IMR-90 (cell line): ENCODE measurements around the gene GPR173. TPM values are rescaled to one million over a fixed set of nuclear protein-coding genes. Genes with fewer than 3 reads are reported as not detected.

Source experiments
- ATAC-seq: fragments of 200-7000 bp; cut with Tn5 transposase; 2 replicates; pipeline ENCODE4 v1.9.1; 2020; ENCODE audit warnings: low read depth, mild to moderate bottlenecking, moderate library complexity
- BruUV-seq: library from RNA; stranded (reverse); fragments of 400-500 nt; replicated peaks from 2 replicates; lab custom pipeline; 2021; lab: Mats Ljungman, UMichigan
- CTCF ChIA-PET: fragments of 300-600 bp; formaldehyde crosslinking; extraction: SDS; loops from one replicate; lab custom pipeline; 2021; ENCODE audit warnings: antibody characterized with exemption; lab: Yijun Ruan, JAX
- POLR2A ChIA-PET: fragments of 300-600 bp; sonication (Branson Sonifier 250); formaldehyde crosslinking; loops from one replicate; lab custom pipeline; 2022; ENCODE audit warnings: antibody characterized with exemption; ENCODE audit not compliant: unreplicated experiment; lab: Charles Lee
- DNase-seq: peaks from one replicate; pipeline ENCODE4 v3.0.0; 2013
- H2AFZ ChIP-seq: replicated peaks from 2 replicates; pipeline ENCODE3; 2013; ENCODE audit warnings: low read length, mild to moderate bottlenecking; ENCODE audit not compliant: poor library complexity
- H2AK5ac ChIP-seq: 2 replicates; pipeline ENCODE4 v1.6.1; 2013; ENCODE audit warnings: low read depth, low read length, inconsistent platforms
- H2AK9ac ChIP-seq: replicated peaks from 2 replicates; pipeline ENCODE3; 2013; ENCODE audit warnings: mild to moderate bottlenecking, low read depth, low read length, moderate library complexity; ENCODE audit not compliant: poor library complexity
- H2BK120ac ChIP-seq: 2 replicates; pipeline ENCODE4 v1.6.1; 2013; ENCODE audit warnings: low read depth, low read length, inconsistent platforms
- H2BK15ac ChIP-seq: 3 replicates; pipeline ENCODE4 v1.6.1; 2013; ENCODE audit warnings: low read depth, low read length, inconsistent platforms
- H2BK20ac ChIP-seq: 2 replicates; pipeline ENCODE4 v1.6.1; 2013; ENCODE audit warnings: low read depth, mild to moderate bottlenecking, inconsistent platforms, low read length, moderate library complexity
- H2BK5ac ChIP-seq: 2 replicates; pipeline ENCODE4 v1.6.1; 2013; ENCODE audit warnings: mild to moderate bottlenecking, low read depth, low read length, inconsistent platforms; ENCODE audit not compliant: poor library complexity, severe bottlenecking
- H3K14ac ChIP-seq: replicated peaks from 2 replicates; pipeline ENCODE4 v1.6.1; 2013; ENCODE audit warnings: low read depth, low read length, inconsistent platforms
- H3K18ac ChIP-seq: 2 replicates; pipeline ENCODE4 v1.6.1; 2013; ENCODE audit warnings: low read depth, low read length, control low read depth
- H3K23ac ChIP-seq: 2 replicates; pipeline ENCODE4 v1.6.1; 2013; ENCODE audit warnings: low read depth, low read length, inconsistent platforms
- H3K27ac ChIP-seq: 2 replicates; pipeline ENCODE4 v1.5.1; 2013; ENCODE audit warnings: mild to moderate bottlenecking, control low read depth, low read length; ENCODE audit not compliant: insufficient read depth
- H3K27me3 ChIP-seq: 2 replicates; pipeline ENCODE4 v1.6.1; 2013; ENCODE audit warnings: low read length; ENCODE audit not compliant: control insufficient read depth, insufficient read depth
- H3K36me3 ChIP-seq: 2 replicates; pipeline ENCODE4 v1.6.1; 2013; ENCODE audit warnings: low read length, mixed read lengths; ENCODE audit not compliant: control insufficient read depth, insufficient read depth
- H3K4ac ChIP-seq: 2 replicates; pipeline ENCODE4 v1.6.1; 2013; ENCODE audit warnings: low read depth, low read length, inconsistent platforms
- H3K4me1 ChIP-seq: 2 replicates; pipeline ENCODE4 v1.6.1; 2013; ENCODE audit warnings: low read length, mixed read lengths; ENCODE audit not compliant: control insufficient read depth, insufficient read depth
- H3K4me2 ChIP-seq: 2 replicates; pipeline ENCODE4 v1.6.1; 2013; ENCODE audit warnings: low read depth, mild to moderate bottlenecking, control low read depth, low read length, moderate library complexity
- H3K4me3 ChIP-seq: 2 replicates; pipeline ENCODE4 v1.5.1; 2013; ENCODE audit warnings: low read depth, mild to moderate bottlenecking, control low read depth, low read length, moderate library complexity; ENCODE audit not compliant: insufficient read depth
- H3K56ac ChIP-seq: 2 replicates; pipeline ENCODE4 v1.6.1; 2013; ENCODE audit warnings: low read length, inconsistent platforms; ENCODE audit not compliant: insufficient read depth; ENCODE audit errors: extremely low read depth
- H3K79me1 ChIP-seq, 2 experiments: 2 replicates each; pipeline ENCODE4 v1.6.1; 2013; ENCODE audit warnings: low read length in 2 of 2, inconsistent platforms in 1 of 2, low read depth in 1 of 2
- H3K9ac ChIP-seq: 2 replicates; pipeline ENCODE4 v1.6.1; 2013; ENCODE audit warnings: low read depth, low read length, control low read depth
- H3K9me1 ChIP-seq: 2 replicates; pipeline ENCODE4 v1.6.1; 2013; ENCODE audit warnings: low read length, inconsistent platforms; ENCODE audit not compliant: insufficient read depth
- H3K9me3 ChIP-seq: 2 replicates; pipeline ENCODE4 v1.6.1; 2013; ENCODE audit warnings: low read length; ENCODE audit not compliant: control insufficient read depth, insufficient read depth
- H4K20me1 ChIP-seq: 2 replicates; pipeline ENCODE4 v1.6.1; 2013; ENCODE audit warnings: low read length, inconsistent platforms; ENCODE audit not compliant: insufficient read depth
- H4K5ac ChIP-seq: 2 replicates; pipeline ENCODE4 v1.6.1; 2013; ENCODE audit warnings: mild to moderate bottlenecking, low read depth, low read length, control low read depth
- H4K8ac ChIP-seq, 2 experiments: 2 replicates each; pipeline ENCODE4 v1.6.1; 2013; ENCODE audit warnings: low read depth in 2 of 2, low read length in 2 of 2, control low read depth in 1 of 2, inconsistent platforms in 1 of 2
- H4K91ac ChIP-seq: 2 replicates; pipeline ENCODE4 v1.6.1; 2013; ENCODE audit warnings: low read depth, low read length, inconsistent platforms; ENCODE audit not compliant: insufficient read depth
- CTCF ChIP-seq: conservative IDR thresholded peaks from 2 replicates; pipeline ENCODE4 v1.5.1; 2012; ENCODE audit warnings: mild to moderate bottlenecking, low read depth, low read length, improper control_type of control experiment
- MAZ ChIP-seq: IDR thresholded peaks from 2 replicates; pipeline ENCODE4 v1.6.1; 2012; ENCODE audit warnings: low read depth, mild to moderate bottlenecking, low read length, improper control_type of control experiment, moderate library complexity, borderline replicate concordance
- RAD21 ChIP-seq: IDR thresholded peaks from 2 replicates; pipeline ENCODE4 v1.6.1; 2012; ENCODE audit warnings: low read length, improper control_type of control experiment
- SMC3 ChIP-seq: fragments of 150-350 bp; IDR thresholded peaks from 2 replicates; pipeline ENCODE4 v1.6.1; 2016; ENCODE audit warnings: low read depth, mild to moderate bottlenecking, antibody characterized with exemption, low read length, moderate library complexity
- USF2 ChIP-seq: fragments of 150-350 bp; IDR thresholded peaks from 2 replicates; pipeline ENCODE4 v1.6.1; 2017; ENCODE audit warnings: mild to moderate bottlenecking, antibody characterized with exemption, low read length, low read depth
- WGBS, 2 experiments: methylation state at CpG; one replicate each; pipeline versions ENCODE4 v1.1.5 to v1.1.7; 2013; ENCODE audit warnings: missing lambda C conversion rate in 2 of 2; ENCODE audit not compliant: insufficient read length in 1 of 2; ENCODE audit errors: extremely low coverage in 2 of 2; 5-methylcytosine and 5-hydroxymethylcytosine counted together
- dilution Hi-C: fragments of 300-500 bp; cut with HindIII; formaldehyde crosslinking; loops from one replicate; pipeline ENCODE4 v1.14.3; 2018; ENCODE audit warnings: low sequenced_read_pairs; ENCODE audit not compliant: unreplicated experiment
- in situ Hi-C: fragments of 300-500 bp; cut with MboI; formaldehyde crosslinking; loops from 3 replicates; pipeline ENCODE4 v1.14.3; 2019; ENCODE audit warnings: low sequenced_read_pairs, inconsistent platforms, mixed read lengths
- intact Hi-C: fragments of 100-400 bp; cut with micrococcal nuclease; formaldehyde crosslinking; loops from 2 replicates; pipeline ENCODE4 v1.10.0; 2022
- polyA plus RNA-seq, 3 experiments: library from polyadenylated mRNA; depleted of rRNA; stranded (reverse); fragments of >200 nt; gene quantifications; 2 replicates each; pipeline ENCODE4 v1.2.3, GENCODE V29; 2012; ENCODE audit warnings: low replicate concordance in 1 of 3
- total RNA-seq: library from RNA; depleted of rRNA; stranded (reverse); fragments of >200 nt; gene quantifications from 2 replicates; pipeline ENCODE4 v1.2.3, GENCODE V29; 2012

GPR173 gene
- total and polyA plus RNA-seq, 2 of the 4 experiments (the other 2 are of a cell fraction) = 0.90 to 6.1 TPM

- dilution Hi-C loops (no loop called here), intact Hi-C loops (loop anchor here (1.0 to 5.0 kb wide), 2 partner anchors 22 to 129 kb away; no protein-coding TSS in a partner anchor), in situ Hi-C loops (no loop called here)
- Histone ChIP-seq H3K27me3 (peaks cover 3% of the 10 kb centered on the region; the same call in 1 of the 2 replicates), H3K4me2 (peak overlapping the region; percentile 90), H3K4me1 (no peaks in the 10 kb centered on the region), H4K8ac (peak overlapping the region; percentile 1 to 48; a peak in 2 of 4 replicates), H3K9me3 (no peaks in the 10 kb centered on the region), H3K4me3 (peak overlapping the region; percentile 42), H4K91ac (no peak overlapping the region), H3K4ac (no peak overlapping the region), H3K9me1 (no peaks in the 10 kb centered on the region), H2BK20ac (no peak overlapping the region), H3K36me3 (no peaks in the 10 kb centered on the region; the same call in 1 of the 2 replicates), H2BK15ac (no peak overlapping the region), H3K14ac (no peak overlapping the region), H3K27ac (no peak overlapping the region), H3K79me1 (peaks cover 5 to 14% of the 10 kb centered on the region in 2 experiments; a peak in 3 of 4 replicates), H4K5ac (no peak overlapping the region), H4K20me1 (no peaks in the 10 kb centered on the region), H2AK9ac (peak overlapping the region; percentile 82), H3K9ac (no peak overlapping the region; the same call in 1 of the 2 replicates), H3K23ac (no peak overlapping the region), H2AK5ac (no peak overlapping the region), H2BK120ac (no peak overlapping the region), H2BK5ac (no peak overlapping the region), H3K56ac (no peak overlapping the region), H2AFZ (peak overlapping the region; percentile 89), H3K18ac (no peak overlapping the region)
- CTCF ChIA-PET = no interaction called here
- peak; percentile 70 for DNase-seq
- BruUV-seq = no TSS peak
- ATAC-seq = peak; percentile 67
- POLR2A ChIA-PET = no interaction called here
- WGBS, 2 experiments = no CpG with 5 or more reads among the region's 16 CpGs
- TF ChIP-seq CTCF (peak; percentile 62), MAZ (peak; percentile 62; the same call in 1 of the 2 replicates), USF2 (no peak), RAD21 (peak; percentile 61), SMC3 (peak; percentile 63)
Measured at GRCh38 chrX:53093177-53093655, 44.6 kb downstream of the GPR173 start.
